GM12878 (cell line): ENCODE data around the gene LETM1. TPM values are rescaled to one million over a fixed set of nuclear protein-coding genes. Genes with fewer than 3 reads are reported as not detected.

ENCODE experiments used
- ATAC-seq: fragments of 200-7000 bp; cut with Tn5 transposase; 3 replicates; pipeline ENCODE4 v1.9.1; 2020; ENCODE audit warnings: mild to moderate bottlenecking, moderate library complexity
- BruUV-seq: library from RNA; stranded (reverse); fragments of 400-500 nt; replicated peaks from 2 replicates; lab custom pipeline; 2021; lab: Mats Ljungman, UMichigan
- CTCF ChIA-PET: fragments of 300-600 bp; sonication (Branson Sonifier 250); formaldehyde crosslinking; extraction: SDS; loops from one replicate; lab custom pipeline; 2021; ENCODE audit warnings: inconsistent platforms; lab: Yijun Ruan, JAX
- POLR2A ChIA-PET: fragments of 350-600 bp; formaldehyde crosslinking; extraction: SDS; loops from one replicate; lab custom pipeline; 2021; ENCODE audit warnings: inconsistent platforms; lab: Charles Lee
- RAD21 ChIA-PET: fragments of 300-600 bp; sonication (Branson Sonifier 250); formaldehyde crosslinking; loops from one replicate; lab custom pipeline; 2023; ENCODE audit warnings: antibody characterized with exemption; ENCODE audit not compliant: unreplicated experiment; lab: Charles Lee
- SMC1A ChIA-PET: fragments of 300-600 bp; sonication (Branson Sonifier 250); formaldehyde crosslinking; loops from one replicate; lab custom pipeline; 2023; ENCODE audit not compliant: unreplicated experiment, uncharacterized antibody; lab: Charles Lee
- DNase-seq: peaks from one replicate; pipeline ENCODE4 v3.0.0-alpha.2; 2011; ENCODE audit warnings: low read depth, low spot score
- FAIRE-seq: peaks from 3 replicates; lab custom pipeline; 2011; peaks lifted over from hg19 to GRCh38; lab: Jason Lieb, UNC
- H2AFZ ChIP-seq: 2 replicates; pipeline ENCODE4 v1.6.0; 2011; ENCODE audit warnings: low read depth, low read length, control low read depth; ENCODE audit not compliant: control insufficient read depth
- H3K27ac ChIP-seq: 2 replicates; pipeline ENCODE4 v1.5.1; 2011; ENCODE audit warnings: control low read depth; ENCODE audit not compliant: control insufficient read depth, insufficient read depth
- H3K27me3 ChIP-seq, 2 experiments: replicated peaks in 1 of 2; 2 replicates each; pipeline versions ENCODE4 v1.6.0 to v1.6.1; 2011; ENCODE audit warnings: low read length in 1 of 2; ENCODE audit not compliant: control insufficient read depth in 2 of 2, insufficient read depth in 2 of 2
- H3K36me3 ChIP-seq, 2 experiments: 2 replicates each; pipeline ENCODE4 v1.5.1; 2011; ENCODE audit warnings: low read length in 1 of 2; ENCODE audit not compliant: control insufficient read depth in 2 of 2, insufficient read depth in 2 of 2
- H3K4me1 ChIP-seq: 2 replicates; pipeline ENCODE4 v1.6.1; 2011; ENCODE audit warnings: mild to moderate bottlenecking, low read length, moderate library complexity, mixed read lengths; ENCODE audit not compliant: control insufficient read depth, insufficient read depth
- H3K4me2 ChIP-seq: 2 replicates; pipeline ENCODE4 v1.6.0; 2011; ENCODE audit warnings: control low read depth; ENCODE audit not compliant: control insufficient read depth, insufficient read depth
- H3K4me3 ChIP-seq: fragments of 200-600 bp; sonication (generic); 2 replicates; pipeline ENCODE4 v1.5.1; 2016
- H3K79me2 ChIP-seq: 2 replicates; pipeline ENCODE4 v1.6.0; 2011; ENCODE audit warnings: low read length; ENCODE audit not compliant: control insufficient read depth, insufficient read depth
- H3K9ac ChIP-seq: 2 replicates; pipeline ENCODE4 v1.8.0; 2011; ENCODE audit warnings: low read length, control low read depth, mixed read lengths; ENCODE audit not compliant: control insufficient read depth, insufficient read depth
- H3K9me3 ChIP-seq: replicated peaks from 3 replicates; pipeline ENCODE4 v1.5.1; 2011; ENCODE audit warnings: mild to moderate bottlenecking, low read length; ENCODE audit not compliant: control insufficient read depth, insufficient read depth
- H4K20me1 ChIP-seq: 2 replicates; pipeline ENCODE4 v1.6.0; 2011; ENCODE audit not compliant: control insufficient read depth, insufficient read depth
- BCL3 ChIP-seq: IDR thresholded peaks from 2 replicates; pipeline ENCODE4 v1.6.1; 2011; ENCODE audit warnings: borderline replicate concordance, low read depth, mild to moderate bottlenecking, moderate library complexity, low read length; ENCODE audit not compliant: insufficient read depth, poor library complexity, severe bottlenecking
- BCLAF1 ChIP-seq: fragments of 450-650 bp; IDR thresholded peaks from 2 replicates; pipeline ENCODE4 v1.6.1; 2017; ENCODE audit warnings: antibody characterized with exemption, mild to moderate bottlenecking, moderate library complexity
- MXI1 ChIP-seq: fragments of 150-350 bp; IDR thresholded peaks from 2 replicates; pipeline ENCODE4 v1.6.1; 2011; ENCODE audit warnings: low read depth, mild to moderate bottlenecking, inconsistent platforms, low read length, improper control_type of control experiment
- NRF1 ChIP-seq: conservative IDR thresholded peaks from 2 replicates; pipeline ENCODE4 v1.6.1; 2011; ENCODE audit warnings: mild to moderate bottlenecking, low read depth, low read length, improper control_type of control experiment
- RFX5 ChIP-seq: IDR thresholded peaks from 2 replicates; pipeline ENCODE4 v1.6.1; 2011; ENCODE audit warnings: low read depth, low read length, improper control_type of control experiment
- WGBS: methylation state at CpG from one replicate; pipeline ENCODE4 v1.1.6; 2016; ENCODE audit warnings: low lambda C conversion rate; ENCODE audit not compliant: insufficient replicate concordance, insufficient coverage; ENCODE audit errors: missing lambda C conversion rate; 5-methylcytosine and 5-hydroxymethylcytosine counted together
- in situ Hi-C: fragments of 300-500 bp; cut with MboI; formaldehyde crosslinking; loops from 9 replicates; pipeline ENCODE4 v1.14.3; 2018; ENCODE audit warnings: mixed read lengths
- intact Hi-C: fragments of 100-400 bp; cut with micrococcal nuclease; formaldehyde crosslinking; loops from one replicate; pipeline ENCODE4 v1.14.2; 2022; ENCODE audit not compliant: unreplicated experiment
- polyA plus RNA-seq, 11 experiments: library from polyadenylated mRNA; depleted of rRNA in 4 of 11; unstranded in 6 of 11; stranded (reverse) in 5 of 11; fragments of >200 nt; fragmentation: Nextera tagmentation in 4 of 11; fragmentation: Illumina TruSeq in 1 of 11; extraction: Ambion mirVana in 4 of 11; extraction: Trizol in 1 of 11; gene quantifications; 1 replicate in 1 of 11; 2 replicates in 10 of 11; pipeline versions ENCODE4 v1.2.1 to v1.2.3, GENCODE V29; 2011 to 2016; ENCODE audit warnings: inconsistent platforms in 2 of 11, missing spikeins in 2 of 11, low read depth in 1 of 11
- total RNA-seq, 4 experiments: library from RNA; depleted of rRNA in 3 of 4; stranded (reverse); fragments of >200 nt in 3 of 4; fragmentation: Illumina TruSeq in 1 of 4; extraction: Trizol in 1 of 4; gene quantifications; 2 replicates each; pipeline versions ENCODE4 v1.2.1 to v1.2.3, GENCODE V29; 2013 to 2021
- TF ChIP-seq, protein P1 (sequence below): IDR thresholded peaks from 2 replicates; pipeline ENCODE4 v1.6.1; 2012; ENCODE audit warnings: low read depth, low read length, improper control_type of control experiment
- TF ChIP-seq, protein P2 (sequence below): IDR thresholded peaks from 2 replicates; pipeline ENCODE4 v1.6.1; 2012; ENCODE audit warnings: improper control_type of control experiment, low read depth, low read length; ENCODE audit not compliant: insufficient replicate concordance

LETM1 gene
- total and polyA plus RNA-seq, 10 of the 15 experiments (the other 5 are each of a cell fraction or from before 2014, with no cell fraction given) = 2.6 to 65.2 (median 30.2) TPM

DNA sequence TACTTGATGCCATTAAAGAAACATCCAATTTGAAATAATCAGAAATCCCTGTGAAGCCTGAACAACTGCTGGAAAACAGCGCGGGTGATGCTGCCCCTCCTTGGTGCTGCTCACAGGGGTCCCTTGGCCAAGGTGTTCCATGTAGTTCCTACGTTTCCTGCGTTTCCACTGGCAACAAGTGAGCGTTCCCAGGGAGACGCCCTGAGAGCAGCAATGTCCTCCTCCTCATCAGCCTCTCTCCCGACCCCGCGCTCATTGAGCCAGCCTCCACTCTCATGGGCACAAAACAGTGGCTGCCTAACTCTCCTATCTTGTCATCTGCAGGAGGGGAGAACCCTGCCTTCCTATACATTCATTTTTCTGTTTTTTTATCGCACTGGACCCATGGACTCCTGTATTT, 18.9 kb downstream of the LETM1 start (continued):
- TF ChIP-seq MXI1 (no peak), BCL3 (no peak), BCLAF1 (no peak), NRF1 (no peak)
- TF ChIP-seq, all 136 proteins: peak for 0

GRCh38 chr4:1836650-1837049, 19.3 kb downstream of the LETM1 start:
- peaks cover 2% of the 10 kb centered on the region for H3K79me2 ChIP-seq
- H3K4me2 ChIP-seq = no peak overlapping the region
- BruUV-seq = no TSS peak
- CTCF ChIA-PET = no interaction called here
- peaks cover 22 to 27% of the 10 kb centered on the region in 2 experiments for H3K36me3 ChIP-seq
- SMC1A ChIA-PET = no interaction called here
- 97% methylated on average over 7 of the region's 7 CpGs for WGBS
- RAD21 ChIA-PET = no interaction called here
- no peak overlapping the region for H3K4me3 ChIP-seq
- intact Hi-C loops (no loop called here), in situ Hi-C loops (no loop called here)
- H3K27ac ChIP-seq = no peak overlapping the region
- ATAC-seq = no peak
- H3K9me3 ChIP-seq = no peaks in the 10 kb centered on the region
- peaks cover 25% of the 10 kb centered on the region for H3K4me1 ChIP-seq
- POLR2A ChIA-PET = no interaction called here
- FAIRE-seq = no peak
- H3K9ac ChIP-seq = no peak overlapping the region
- no peaks in the 10 kb centered on the region for H4K20me1 ChIP-seq
- no peak overlapping the region for H2AFZ ChIP-seq
- DNase-seq = no peak
- H3K27me3 ChIP-seq = no peaks in the 10 kb centered on the region
- TF ChIP-seq RFX5 = no peak
- TF ChIP-seq, protein P1, sequence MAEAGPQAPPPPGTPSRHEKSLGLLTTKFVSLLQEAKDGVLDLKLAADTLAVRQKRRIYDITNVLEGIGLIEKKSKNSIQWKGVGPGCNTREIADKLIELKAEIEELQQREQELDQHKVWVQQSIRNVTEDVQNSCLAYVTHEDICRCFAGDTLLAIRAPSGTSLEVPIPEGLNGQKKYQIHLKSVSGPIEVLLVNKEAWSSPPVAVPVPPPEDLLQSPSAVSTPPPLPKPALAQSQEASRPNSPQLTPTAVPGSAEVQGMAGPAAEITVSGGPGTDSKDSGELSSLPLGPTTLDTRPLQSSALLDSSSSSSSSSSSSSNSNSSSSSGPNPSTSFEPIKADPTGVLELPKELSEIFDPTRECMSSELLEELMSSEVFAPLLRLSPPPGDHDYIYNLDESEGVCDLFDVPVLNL = no peak
- TF ChIP-seq, protein P2, sequence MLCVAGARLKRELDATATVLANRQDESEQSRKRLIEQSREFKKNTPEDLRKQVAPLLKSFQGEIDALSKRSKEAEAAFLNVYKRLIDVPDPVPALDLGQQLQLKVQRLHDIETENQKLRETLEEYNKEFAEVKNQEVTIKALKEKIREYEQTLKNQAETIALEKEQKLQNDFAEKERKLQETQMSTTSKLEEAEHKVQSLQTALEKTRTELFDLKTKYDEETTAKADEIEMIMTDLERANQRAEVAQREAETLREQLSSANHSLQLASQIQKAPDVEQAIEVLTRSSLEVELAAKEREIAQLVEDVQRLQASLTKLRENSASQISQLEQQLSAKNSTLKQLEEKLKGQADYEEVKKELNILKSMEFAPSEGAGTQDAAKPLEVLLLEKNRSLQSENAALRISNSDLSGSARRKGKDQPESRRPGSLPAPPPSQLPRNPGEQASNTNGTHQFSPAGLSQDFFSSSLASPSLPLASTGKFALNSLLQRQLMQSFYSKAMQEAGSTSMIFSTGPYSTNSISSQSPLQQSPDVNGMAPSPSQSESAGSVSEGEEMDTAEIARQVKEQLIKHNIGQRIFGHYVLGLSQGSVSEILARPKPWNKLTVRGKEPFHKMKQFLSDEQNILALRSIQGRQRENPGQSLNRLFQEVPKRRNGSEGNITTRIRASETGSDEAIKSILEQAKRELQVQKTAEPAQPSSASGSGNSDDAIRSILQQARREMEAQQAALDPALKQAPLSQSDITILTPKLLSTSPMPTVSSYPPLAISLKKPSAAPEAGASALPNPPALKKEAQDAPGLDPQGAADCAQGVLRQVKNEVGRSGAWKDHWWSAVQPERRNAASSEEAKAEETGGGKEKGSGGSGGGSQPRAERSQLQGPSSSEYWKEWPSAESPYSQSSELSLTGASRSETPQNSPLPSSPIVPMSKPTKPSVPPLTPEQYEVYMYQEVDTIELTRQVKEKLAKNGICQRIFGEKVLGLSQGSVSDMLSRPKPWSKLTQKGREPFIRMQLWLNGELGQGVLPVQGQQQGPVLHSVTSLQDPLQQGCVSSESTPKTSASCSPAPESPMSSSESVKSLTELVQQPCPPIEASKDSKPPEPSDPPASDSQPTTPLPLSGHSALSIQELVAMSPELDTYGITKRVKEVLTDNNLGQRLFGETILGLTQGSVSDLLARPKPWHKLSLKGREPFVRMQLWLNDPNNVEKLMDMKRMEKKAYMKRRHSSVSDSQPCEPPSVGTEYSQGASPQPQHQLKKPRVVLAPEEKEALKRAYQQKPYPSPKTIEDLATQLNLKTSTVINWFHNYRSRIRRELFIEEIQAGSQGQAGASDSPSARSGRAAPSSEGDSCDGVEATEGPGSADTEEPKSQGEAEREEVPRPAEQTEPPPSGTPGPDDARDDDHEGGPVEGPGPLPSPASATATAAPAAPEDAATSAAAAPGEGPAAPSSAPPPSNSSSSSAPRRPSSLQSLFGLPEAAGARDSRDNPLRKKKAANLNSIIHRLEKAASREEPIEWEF = no peak
- no peak for TF ChIP-seq BCLAF1
